Measurements from ENCODE around the gene UBE2V1. TPM values are rescaled to one million over a fixed set of nuclear protein-coding genes. Genes with fewer than 3 reads are reported as not detected.
A peak's percentile ranks its signal among the peaks of the same experiment; 100 is the strongest.

UBE2V1 gene
- total and polyA plus RNA-seq, 2 of the 13 experiments (the other 11 are each of a cell fraction or from before 2014, with no cell fraction given) = 81.3 to 132 TPM

- TF ChIP-seq FUBP1 (CRISPR knock-in tag; IDR thresholded peaks at IDR 0.05; ENCODE audit: borderline replicate concordance) (no peak), PAXIP1 (CRISPR knock-in tag; conservative IDR thresholded peaks at IDR 0.05) (peak; percentile 44; the same call in 1 of the 2 replicates), PTBP1 (IDR thresholded peaks at IDR 0.05; ENCODE audit: low read depth, low read length, poor library complexity, severe bottlenecking) (peak; percentile 49), ZBTB14 (CRISPR knock-in tag; IDR thresholded peaks at IDR 0.05) (peak; percentile 97), SYNCRIP (IDR thresholded peaks at IDR 0.05; ENCODE audit: insufficient read depth, low read depth, low read length) (no peak), NFRKB (IDR thresholded peaks at IDR 0.05) (no peak), ADNP (CRISPR knock-in tag; IDR thresholded peaks at IDR 0.05) (peak; percentile 5; the same call in 1 of the 2 replicates), YEATS2 (CRISPR knock-in tag; IDR thresholded peaks at IDR 0.05; ENCODE audit: borderline replicate concordance) (peak; percentile 76), ZBTB3 (CRISPR knock-in tag; IDR thresholded peaks at IDR 0.05; ENCODE audit: borderline replicate concordance, low read depth) (no peak; the same call in 1 of the 2 replicates), BRD4 (CRISPR knock-in tag; IDR thresholded peaks at IDR 0.05) (peak; percentile 66), ARID4A (CRISPR knock-in tag; IDR thresholded peaks at IDR 0.05; ENCODE audit: borderline replicate concordance) (peak; percentile 92; the same call in 1 of the 2 replicates), ATRX (CRISPR knock-in tag; IDR thresholded peaks at IDR 0.05; ENCODE audit: borderline replicate concordance) (no peak), ZNF652 (CRISPR knock-in tag; IDR thresholded peaks at IDR 0.05; ENCODE audit: borderline replicate concordance, low read depth) (peak; percentile 43; the same call in 1 of the 2 replicates), TBP (CRISPR knock-in tag; IDR thresholded peaks at IDR 0.05) (no peak), FOXK2 (IDR thresholded peaks at IDR 0.05) (no peak), ZNF44 (CRISPR knock-in tag; IDR thresholded peaks at IDR 0.05) (peak; percentile 60; the same call in 1 of the 2 replicates)
Measured at GRCh38 chr20:50153500-50154377, 40.8 kb upstream of the UBE2V1 start, which contains the start of gene PEDS1 (continued).
